HUDEP-2 (cell line): ENCODE measurements around the gene SYN1.
A peak's percentile ranks its signal among the peaks of the same experiment; 100 is the strongest.
"Not testable (repeated sequence)": the region's sequence is repeated elsewhere in the genome, so short reads cannot be mapped to it uniquely, and the experiment has no call there.

Experiments
- DNase-seq, 76 experiments: peaks; one replicate each; lab custom pipeline; 2025; ENCODE audit not compliant: unreplicated experiment in 76 of 76; lab: John Stamatoyannopoulos, UW

SYN1 gene

GRCh38 chrX:47603125-47603524 is 16.5 kb downstream of the SYN1 start:
- DNase-seq, result not testable (repeated sequence)

GRCh38 chrX:47597222-47597621 is 22.4 kb downstream of the SYN1 start:
- DNase-seq, result no peak

DNA sequence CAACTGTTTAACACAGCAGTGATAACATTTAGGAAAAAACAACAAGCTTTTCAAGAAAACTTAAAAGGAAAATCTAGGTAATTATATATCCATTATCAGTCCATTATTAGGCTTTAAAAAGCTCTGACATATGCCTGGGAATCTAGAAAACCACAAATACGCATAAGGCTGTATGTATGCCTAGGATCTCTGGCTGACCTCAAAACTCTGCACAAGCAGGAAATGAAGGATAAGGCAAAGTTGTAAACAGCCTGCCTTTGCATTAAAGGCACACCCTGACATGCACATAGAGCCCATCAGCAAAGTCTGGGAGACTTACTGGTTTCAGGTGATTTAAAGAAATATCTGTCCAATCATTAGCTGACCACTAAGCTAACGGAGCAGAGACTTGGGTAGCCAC is 23.4 kb downstream of the SYN1 start:
- DNase-seq, result no peak

DNA sequence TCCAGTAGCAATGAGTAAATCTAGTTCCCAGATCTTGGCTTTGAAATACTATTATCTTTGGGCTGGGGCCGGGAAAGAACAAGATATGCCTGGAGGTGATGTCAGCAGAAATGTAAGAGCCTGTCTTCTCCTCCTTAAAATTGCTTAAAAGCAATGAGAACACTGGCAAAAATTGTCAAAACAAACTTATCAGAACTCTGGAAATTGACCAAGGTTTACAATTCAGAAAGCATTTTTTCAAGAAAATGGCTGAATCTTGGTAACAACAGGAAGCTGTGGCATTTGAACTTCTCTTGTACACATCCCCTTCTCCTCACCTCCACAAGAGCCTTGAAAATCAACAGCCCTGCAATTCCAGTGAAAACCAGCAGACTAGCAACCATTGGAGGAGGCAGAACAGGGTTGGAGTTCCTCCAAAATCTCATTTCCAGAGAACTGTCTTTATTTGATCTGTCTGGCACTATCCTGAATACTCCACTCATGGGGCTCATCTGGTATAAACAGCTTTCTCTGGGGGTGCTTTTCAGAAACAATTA is 23.9 kb downstream of the SYN1 start:
- DNase-seq, result no peak

DNA sequence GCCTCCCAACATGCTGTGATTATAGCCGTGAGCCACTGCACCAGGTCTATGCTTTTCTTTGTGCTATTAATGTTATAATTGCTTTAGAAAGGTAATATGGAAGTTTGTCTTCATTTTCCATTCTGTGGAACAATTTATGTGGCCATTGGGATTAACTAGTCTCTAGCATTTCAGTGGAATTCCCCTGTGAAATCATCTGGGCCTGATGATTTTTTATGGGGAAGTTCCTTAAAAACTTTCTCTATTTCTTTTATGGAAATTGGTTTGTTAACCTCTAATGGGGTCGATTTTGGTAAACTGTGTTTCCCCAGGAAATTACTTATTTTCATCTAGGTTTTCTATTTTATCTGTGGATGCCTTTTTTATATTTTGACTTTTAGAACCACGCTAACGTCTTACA is 26.1 kb downstream of the SYN1 start:
- DNase-seq, result no peak

DNA sequence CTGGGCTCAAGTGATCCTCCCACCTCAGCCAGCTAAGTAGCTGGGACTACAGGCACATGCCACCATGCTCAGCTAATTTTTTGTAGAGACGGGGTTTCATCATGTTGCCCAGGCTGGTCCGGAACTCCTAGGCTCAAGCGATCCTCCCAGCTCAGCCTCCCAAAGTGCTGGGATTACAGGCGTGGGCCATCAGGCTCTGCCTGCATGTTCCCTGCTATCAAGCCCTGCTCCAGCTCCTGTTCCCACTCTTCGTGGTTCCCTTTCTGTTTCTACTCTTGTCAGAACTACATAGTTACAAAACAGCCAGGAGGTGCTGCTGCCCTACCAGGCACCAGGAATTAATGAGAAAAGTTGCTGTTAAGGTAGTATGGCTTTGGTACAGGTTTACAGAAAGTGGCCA is 28.7 kb downstream of the SYN1 start:
- no peak for DNase-seq

- DNase-seq, result no peak
Measured at GRCh38 chrX:47587906-47588735, 31.5 kb downstream of the SYN1 start.

- no peak for DNase-seq
Measured at GRCh38 chrX:47587091-47587891, 32.4 kb downstream of the SYN1 start.

- no peak for DNase-seq
Measured at GRCh38 chrX:47586043-47586787, 33.4 kb downstream of the SYN1 start.

GRCh38 chrX:47585273-47585672 is 34.4 kb downstream of the SYN1 start:
- no peak for DNase-seq

GRCh38 chrX:47584714-47585113 is 34.9 kb downstream of the SYN1 start:
- no peak for DNase-seq

DNA sequence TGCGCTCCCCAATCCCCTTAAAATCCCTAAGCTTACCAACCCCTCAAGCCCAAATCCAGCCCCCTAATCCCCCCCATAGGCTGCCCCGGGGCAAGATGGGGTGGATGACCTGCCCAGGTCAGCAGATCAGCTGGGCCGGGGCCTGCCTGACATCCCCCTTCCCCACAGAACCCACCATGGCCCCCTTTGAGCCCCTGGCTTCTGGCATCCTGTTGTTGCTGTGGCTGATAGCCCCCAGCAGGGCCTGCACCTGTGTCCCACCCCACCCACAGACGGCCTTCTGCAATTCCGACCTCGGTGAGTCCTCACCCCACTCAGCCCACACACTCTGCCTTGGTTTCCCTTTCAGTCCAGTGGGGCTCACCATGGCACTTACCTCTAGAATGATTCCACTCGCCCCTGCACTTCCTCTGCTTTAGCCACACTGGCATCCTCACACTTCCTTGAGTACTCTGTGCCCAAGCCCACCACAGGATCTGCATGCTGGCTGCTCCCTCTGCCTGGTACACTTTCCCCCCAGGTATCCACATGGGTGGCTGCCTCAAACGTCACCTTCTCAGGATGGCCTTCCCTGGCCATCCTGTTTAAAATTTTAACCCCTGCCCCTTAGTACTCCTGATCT is 36.3 kb downstream of the SYN1 start:
- DNase-seq, result no peak

GRCh38 chrX:47581731-47582647 is 37.7 kb downstream of the SYN1 start, which contains the start of gene TIMP1:
TSS of gene TIMP1 (plus strand) at chrX:47582436. CDS start at chrX:47583416, 980 bp downstream.
- peak in 74 of 76 experiments; percentile 12 to 92 (median 82) for DNase-seq

- DNase-seq, result no peak
Measured at GRCh38 chrX:47579537-47579936, 40.1 kb downstream of the SYN1 start.

GRCh38 chrX:47578692-47579091 is 41.0 kb downstream of the SYN1 start:
- no peak for DNase-seq

DNA sequence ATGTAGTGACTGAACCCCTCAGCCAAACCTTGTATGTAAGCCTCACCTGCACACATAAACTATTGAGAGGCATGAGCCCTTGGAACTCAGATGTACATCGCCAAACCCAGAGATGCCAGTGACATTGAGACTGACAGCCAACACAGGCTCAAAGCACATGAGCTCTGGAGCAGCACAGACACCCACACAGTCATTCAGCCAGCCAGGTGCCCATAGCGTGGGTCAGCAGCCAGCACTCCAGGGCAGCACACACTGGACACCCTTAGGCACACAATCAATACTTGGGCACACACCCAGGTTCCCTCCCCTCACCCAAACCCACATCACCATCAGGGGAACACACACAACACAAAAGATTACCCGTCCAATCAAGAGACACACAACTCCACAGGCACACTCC is 41.8 kb downstream of the SYN1 start:
- no peak for DNase-seq

- no peak for DNase-seq
Measured at GRCh38 chrX:47577424-47577823, 42.2 kb downstream of the SYN1 start.

DNA sequence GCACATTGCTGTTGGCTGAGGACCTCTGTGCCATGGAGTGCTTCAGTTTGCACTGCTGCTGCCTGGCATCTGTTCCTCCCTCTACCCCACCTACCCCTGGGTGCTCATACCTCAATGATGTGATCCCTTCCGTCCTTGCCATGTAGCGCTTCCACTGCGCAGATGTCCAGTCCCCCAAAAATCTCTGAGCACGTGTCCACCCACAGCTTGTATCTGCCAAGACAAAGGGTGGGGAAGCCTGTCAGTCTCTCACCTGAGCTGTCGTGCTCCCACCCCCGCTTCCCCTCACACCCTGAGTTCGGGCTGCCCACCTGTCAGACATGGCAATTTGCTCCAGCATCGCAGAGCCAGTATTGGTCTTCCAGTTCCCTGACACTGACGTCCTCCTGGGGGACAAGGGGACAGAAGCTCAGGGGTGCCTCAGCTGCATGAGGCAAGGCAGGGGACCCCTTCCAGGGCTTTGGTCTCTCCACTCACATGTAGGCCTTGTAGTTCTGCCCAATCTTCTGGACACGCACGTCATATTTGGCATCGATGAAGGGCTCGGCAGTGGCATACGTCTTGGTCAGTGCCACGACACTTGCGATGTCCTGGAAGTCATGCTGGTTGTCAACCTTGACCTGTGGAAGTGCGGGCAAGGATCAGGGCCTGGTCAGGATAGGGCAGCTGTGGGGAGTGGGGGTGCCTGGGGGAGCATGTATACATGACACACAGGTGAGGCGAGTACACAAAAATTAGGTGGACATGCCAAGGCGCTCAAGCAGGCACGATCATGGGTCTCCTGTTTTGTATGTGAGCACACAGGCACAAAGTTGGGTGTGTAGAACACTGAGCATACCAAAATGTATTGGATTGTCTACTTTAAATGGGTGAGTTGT is 43.4 kb downstream of the SYN1 start:
- DNase-seq, result no peak
